GM19324 (cell line): ENCODE measurements around the gene WNT7B.

Experiments used
- ATAC-seq: cut with Tn5 transposase; IDR thresholded peaks from one replicate; pipeline ENCODE4 v1.9.1; 2021; ENCODE audit warnings: mild to moderate bottlenecking, moderate library complexity; ENCODE audit not compliant: unreplicated experiment, low FRiP score

WNT7B gene

DNA sequence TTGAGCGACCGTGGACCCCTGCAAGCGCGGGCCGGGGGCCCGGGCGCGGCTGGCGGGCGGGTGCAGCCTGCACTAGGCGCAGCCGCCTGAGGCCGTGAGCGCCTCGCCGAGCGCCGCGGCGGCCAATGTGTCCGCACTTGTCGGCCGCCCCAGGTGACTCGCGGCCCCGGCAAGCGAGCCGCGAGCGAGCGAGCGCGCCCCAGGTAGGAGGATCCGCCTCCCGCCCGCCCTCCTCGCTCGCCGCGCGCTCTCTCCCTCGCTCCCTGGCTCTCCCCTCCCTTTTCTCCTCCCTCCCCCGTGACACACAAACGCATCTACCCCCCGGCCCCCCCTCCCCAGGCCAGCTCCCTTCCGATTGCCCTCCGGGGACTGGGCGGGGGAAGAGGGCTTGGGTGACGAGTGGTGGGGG, at the start of gene WNT7B:
TSS of gene WNT7B (minus strand) at position 160 of the 409 bp plus-strand sequence. CDS start 408 bp downstream, outside the sequence.
- ATAC-seq, result no peak

GRCh38 chr22:46025973-46026898, 49.3 kb upstream of the WNT7B start:
- ATAC-seq, result no peak

DNA sequence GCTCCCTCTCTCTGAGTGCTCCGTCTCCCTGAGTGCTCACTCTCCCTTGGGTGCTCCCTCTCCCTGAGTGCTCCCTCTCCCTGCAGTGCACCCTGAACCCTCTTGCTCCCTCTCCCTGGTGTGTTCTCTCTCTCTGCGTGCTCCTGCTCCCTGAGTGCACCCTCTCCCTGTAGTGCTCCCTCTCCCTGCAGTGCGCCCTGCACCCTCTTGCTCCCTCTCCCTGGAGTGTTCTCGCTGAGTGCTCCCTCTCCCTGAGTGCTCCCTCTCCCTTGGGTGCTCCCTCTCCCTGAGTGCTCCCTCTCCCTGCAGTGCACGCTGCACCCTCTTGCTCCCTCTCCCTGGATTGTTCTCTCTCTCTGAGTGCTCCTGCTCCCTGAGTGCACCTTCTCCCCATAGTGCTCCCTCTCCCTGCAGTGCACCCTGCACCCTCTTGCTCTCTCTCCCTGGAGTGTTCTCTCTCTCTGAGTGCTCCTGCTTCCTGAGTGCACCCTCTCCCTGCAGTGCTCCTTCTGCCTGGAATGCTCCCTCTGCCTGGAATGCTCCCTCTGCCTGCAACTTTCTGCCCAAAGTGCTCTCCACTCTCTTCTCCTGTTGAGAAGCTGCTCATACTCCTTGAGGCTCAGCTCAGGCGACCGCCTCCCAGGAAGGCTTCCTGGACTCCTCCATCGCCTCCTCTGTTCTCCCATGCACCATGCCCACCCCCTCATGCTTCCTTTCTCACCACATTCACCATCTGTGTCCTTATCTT, 48.4 kb upstream of the WNT7B start:
- ATAC-seq, result no peak

GRCh38 chr22:46024136-46024840, 47.3 kb upstream of the WNT7B start:
- no peak for ATAC-seq

DNA sequence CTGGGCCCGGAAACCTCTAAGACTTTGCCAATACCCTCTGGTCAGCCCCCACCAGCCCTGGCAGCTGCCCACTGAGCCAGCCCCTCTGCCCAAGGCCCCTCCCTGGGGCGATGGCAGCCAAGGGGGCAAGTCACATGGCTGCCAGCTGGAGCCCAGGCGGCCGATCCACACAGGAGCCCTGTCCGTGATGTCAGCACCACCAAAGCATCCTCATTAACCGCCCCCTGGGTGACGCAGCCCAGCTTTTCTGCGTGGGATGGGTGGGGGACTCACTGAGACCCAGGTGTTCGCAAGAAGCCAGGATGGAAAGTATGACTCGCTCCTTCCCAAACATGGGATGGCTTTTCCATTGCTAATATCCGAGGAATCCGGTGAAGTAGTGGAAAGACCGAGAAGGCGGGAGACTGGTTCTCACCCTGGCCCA, 46.6 kb upstream of the WNT7B start:
- no peak for ATAC-seq

- no peak for ATAC-seq
These were observed 46.0 kb upstream of the WNT7B start for GRCh38 chr22:46022881-46023512.

GRCh38 chr22:46021577-46021976, 44.6 kb upstream of the WNT7B start:
- ATAC-seq, result no peak

- ATAC-seq, result no peak
These were observed 42.4 kb upstream of the WNT7B start for GRCh38 chr22:46019351-46019750.

DNA sequence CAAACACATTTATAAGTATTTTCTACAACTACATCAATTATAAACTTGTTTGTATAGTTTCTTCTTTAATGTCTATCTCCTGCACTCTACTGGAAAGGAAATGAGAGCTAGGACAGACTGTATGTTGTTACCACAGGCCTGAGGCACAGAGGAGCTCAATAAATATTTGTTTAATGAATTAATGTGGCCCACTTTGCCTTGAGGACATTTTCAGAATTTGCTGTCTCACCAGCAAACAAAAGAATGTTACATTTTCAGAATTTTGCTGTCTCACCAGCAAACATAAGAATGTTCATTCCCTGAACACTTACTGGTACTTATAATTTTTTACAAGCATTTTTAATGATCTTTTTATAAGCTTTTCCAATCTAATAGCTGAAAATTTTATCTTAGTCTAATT, 41.9 kb upstream of the WNT7B start:
- ATAC-seq, result no peak

DNA sequence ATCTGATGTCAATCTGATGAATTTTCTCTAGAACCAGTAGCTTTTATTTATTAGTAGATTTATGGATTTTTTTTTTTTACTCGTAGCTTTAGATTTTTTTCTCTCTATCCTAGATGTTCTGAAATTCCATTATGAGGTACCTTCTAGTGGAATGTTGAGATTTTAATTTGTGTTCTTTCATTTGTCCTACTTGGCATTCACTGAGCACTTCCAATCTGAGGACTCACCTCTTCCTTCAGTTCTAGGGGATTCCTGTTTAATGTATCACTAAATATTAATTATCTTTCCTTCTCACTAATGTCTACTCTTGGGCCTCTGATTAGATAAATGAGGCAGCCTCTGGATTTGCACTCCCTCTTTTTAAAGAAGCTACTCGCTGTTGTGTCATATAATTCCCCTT, 40.2 kb upstream of the WNT7B start:
- no peak for ATAC-seq

DNA sequence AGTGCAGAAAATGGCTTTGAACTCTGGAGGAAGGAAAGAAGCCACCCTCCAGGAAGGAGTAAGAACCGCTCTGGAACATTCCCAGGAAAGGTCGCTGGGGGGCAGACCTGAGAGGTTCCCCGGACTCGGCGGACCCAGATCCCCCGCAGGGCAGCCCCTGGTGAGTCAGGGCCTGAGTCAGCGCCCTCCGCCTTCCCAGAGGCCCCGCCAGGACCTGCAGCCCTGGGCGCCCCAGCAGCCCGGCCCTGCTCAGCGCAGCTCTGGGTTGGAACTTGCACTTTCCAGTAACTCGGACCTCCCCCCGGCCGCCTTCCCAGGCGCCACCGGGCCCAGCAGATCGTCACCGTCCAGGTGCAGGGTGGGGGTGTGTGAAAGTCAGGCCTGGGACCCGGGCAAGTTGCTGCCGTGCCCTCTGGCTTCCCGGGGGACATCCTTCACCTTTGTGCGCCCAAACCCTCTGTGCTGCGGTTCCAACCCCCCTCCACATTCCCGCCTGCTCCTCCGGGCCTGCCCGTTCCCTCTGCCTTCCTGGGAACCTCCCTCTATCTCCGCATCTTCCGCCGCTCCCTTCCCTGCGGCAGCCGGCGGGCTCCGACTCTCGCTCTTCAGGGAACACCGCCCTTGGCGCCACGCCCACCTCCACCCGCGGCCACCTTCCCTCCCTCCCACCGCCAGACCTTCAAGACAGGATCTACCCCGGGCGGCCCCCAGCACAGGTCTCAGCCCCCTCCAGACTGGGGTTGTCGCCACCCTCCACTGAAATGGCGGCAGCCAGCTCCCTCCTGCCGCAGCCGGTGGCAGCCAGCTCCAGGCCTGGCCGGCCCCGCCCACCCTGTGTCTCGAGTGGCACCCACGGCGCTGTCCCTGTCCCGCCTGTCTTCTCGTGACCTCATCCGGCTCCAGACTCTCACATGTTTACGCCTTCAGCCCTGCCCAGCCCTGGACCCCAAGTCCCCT, 36.8 kb upstream of the WNT7B start:
- ATAC-seq, result peak; percentile 50

DNA sequence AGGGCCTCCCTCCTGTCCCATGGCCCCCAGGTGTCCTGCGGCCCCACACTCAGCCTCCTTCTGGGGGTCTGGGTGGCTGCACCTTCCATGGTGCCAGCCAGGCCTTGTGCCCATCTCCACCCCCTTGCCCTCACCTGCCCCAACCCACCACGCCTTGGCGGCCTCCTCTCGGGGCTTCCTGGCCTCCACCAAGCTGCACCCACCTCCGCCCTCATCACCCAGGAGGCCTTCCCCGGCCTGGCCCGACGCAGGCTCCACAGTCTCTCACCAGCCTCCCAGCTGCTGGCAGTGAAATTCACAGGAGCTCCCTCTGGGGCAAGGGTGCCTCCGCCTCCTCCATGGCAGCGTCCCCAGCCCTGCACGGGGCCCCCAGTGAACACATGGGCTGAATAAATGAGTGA, 35.9 kb upstream of the WNT7B start:
- no peak for ATAC-seq

DNA sequence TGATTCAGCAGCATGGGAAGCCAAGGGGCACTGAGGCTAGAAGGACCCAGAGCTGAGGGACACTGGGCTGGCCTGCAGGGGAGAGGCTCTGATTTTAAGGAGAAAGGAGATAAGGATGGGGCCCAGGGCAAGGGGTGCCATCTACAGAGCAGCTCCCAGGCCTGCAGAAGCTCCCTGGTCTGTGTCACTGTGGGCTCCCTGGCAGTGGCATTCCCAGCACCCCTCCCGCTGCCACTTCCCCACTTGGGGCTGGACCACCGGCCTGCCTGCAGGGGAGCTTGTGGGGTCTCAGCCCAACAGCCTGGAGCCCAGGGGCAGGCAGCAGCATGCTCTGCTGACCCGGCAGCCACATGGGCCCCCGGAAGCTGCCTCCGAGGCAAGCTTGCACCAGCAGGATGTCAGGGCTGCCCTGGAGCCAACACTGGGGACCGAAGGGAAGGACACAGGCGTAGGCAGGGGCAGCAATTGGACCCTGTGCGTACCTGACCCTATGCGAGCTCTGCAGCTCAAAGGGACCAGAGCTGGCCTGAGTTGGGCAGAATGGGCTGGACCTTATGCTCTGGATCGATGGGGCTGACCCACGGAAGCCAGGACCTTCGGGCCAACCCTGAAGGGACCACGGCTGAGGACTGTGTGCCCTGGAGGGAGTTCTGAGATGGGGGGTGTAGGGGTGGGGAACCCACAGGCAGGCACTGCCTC, 35.4 kb upstream of the WNT7B start:
- ATAC-seq, result no peak

DNA sequence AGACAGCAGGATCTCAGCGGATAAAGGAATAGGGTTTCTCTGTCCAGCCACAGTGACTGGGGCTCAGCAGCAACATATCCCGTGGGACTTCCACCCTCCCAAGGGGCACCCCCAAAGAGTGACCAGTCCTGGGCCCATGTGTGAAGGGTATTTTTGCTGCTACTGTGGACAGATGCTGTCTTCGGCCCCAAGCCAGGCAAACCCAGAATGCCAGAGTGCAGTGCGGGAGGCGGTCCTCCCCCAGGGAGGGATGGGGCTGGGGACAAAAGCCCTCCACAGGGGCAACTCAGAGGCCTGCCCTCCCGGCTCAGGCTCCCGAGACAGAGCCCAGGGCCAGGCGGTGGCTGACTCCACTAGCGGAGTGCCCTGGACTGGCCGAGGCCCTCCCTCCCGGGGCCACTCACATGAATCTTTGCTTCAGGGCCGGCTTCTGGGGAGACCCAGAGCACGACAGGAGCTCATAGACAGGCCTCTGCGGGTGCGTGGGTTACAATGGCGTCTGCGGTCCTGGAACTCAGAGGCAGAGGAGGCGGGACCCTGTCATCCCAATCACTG, 34.7 kb upstream of the WNT7B start:
- no peak for ATAC-seq

DNA sequence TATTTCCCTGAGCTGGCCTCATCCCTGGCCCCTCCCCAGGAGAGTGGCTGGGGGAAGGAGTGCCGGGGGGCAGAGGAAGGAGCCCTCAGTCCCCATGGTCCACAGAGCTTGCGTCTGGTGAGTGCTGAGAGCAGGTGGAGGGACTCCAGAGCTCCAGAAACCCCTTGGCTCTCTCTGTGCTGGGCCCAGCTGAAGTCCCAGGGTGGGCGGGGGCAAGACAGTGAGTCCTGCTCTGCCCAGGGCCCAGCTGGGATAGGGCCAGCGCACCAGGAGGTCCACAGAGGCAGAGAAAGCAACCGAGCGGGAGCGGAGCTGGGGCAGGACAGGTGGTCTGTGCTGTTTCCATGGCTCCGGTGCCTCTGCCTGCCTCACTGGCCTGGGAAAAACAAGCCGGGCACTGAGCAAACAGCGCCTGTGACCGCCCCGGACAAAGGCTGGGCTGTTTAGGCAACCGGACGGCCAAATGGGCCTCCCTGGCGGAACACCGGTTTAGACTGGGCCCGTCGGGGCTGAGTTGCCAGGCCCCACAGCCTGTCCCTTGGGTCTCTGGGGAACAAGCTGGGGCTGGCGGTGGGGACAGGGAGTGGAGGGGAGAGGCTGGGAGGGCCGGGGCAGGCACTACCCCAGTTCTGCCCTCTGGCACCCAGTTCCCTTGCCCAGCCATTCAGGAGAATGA, 34.1 kb upstream of the WNT7B start:
- ATAC-seq, result no peak

- ATAC-seq, result no peak
These were observed 33.4 kb upstream of the WNT7B start for GRCh38 chr22:46010207-46010867.

- no peak for ATAC-seq
These were observed 32.8 kb upstream of the WNT7B start for GRCh38 chr22:46009730-46010129.
